Parathyroid adenoma (tissue), 2 donors: ENCODE measurements around the gene ZNG1E.
"Not testable (repeated sequence)": the region's sequence is repeated elsewhere in the genome, so short reads cannot be mapped to it uniquely, and the experiment has no call there.

ENCODE experiments used
- H2AFZ ChIP-seq: fragments of 300-600 bp; sonication (generic); one replicate; pipeline ENCODE4 v1.7.0; 2017; ENCODE audit warnings: antibody characterized with exemption, mild to moderate bottlenecking
- H3K27ac ChIP-seq: fragments of 300-600 bp; sonication (generic); one replicate; pipeline ENCODE4 v1.7.0; 2017
- H3K27me3 ChIP-seq: fragments of 300-600 bp; sonication (generic); one replicate; pipeline ENCODE4 v1.7.0; 2017; ENCODE audit warnings: low read length; ENCODE audit not compliant: control insufficient read depth, insufficient read depth
- H3K36me3 ChIP-seq: fragments of 300-600 bp; sonication (generic); one replicate; pipeline ENCODE4 v1.7.0; 2017; ENCODE audit warnings: low read length; ENCODE audit not compliant: control insufficient read depth, insufficient read depth
- H3K4me1 ChIP-seq: fragments of 300-600 bp; sonication (generic); one replicate; pipeline ENCODE4 v1.7.0; 2017; ENCODE audit warnings: control low read depth
- H3K4me2 ChIP-seq: fragments of 300-600 bp; sonication (generic); one replicate; pipeline ENCODE4 v1.7.0; 2017; ENCODE audit warnings: low read length
- H3K4me3 ChIP-seq: fragments of 300-600 bp; sonication (generic); one replicate; pipeline ENCODE4 v1.7.0; 2017; ENCODE audit warnings: low read depth, low read length
- H3K79me2 ChIP-seq: fragments of 300-600 bp; sonication (generic); one replicate; pipeline ENCODE4 v1.7.0; 2017; ENCODE audit warnings: control low read depth
- H3K9ac ChIP-seq: fragments of 300-600 bp; sonication (generic); one replicate; pipeline ENCODE4 v1.7.0; 2017; ENCODE audit warnings: mild to moderate bottlenecking
- H3K9me3 ChIP-seq: fragments of 300-600 bp; sonication (generic); one replicate; pipeline ENCODE4 v1.7.0; 2017; ENCODE audit warnings: low read length; ENCODE audit not compliant: control insufficient read depth
- donor health status: primary hyperparathyroidism.

ZNG1E gene

DNA sequence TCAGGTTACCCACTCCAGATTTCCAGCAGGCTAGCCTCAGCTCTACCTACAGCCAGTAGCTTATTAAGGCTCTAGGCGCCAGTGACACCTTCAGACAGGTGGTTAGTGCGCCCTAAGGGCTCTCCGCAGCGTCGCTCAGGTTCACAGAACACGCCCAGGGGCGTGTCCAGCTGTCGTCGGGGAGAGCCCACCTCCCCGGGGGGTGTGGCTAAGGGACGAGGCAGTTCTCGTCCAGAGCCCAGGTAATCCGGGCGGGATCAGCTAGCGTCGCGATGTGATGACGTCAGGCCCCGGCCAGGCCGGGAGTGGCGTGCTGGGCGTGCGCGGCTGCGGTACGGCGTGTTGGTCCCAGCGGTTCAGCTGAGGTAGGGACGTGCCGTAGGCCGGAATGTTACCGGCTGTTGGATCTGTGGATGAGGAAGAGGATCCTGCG, at the start of gene ZNG1E:
Gene ZNG1E, plus strand, starts transcription at position 340 of the 433 bp plus-strand sequence. Its CDS starts 49 bp downstream, at position 389.
- not testable (repeated sequence) for H3K9me3 ChIP-seq, H3K9ac ChIP-seq, H3K27me3 ChIP-seq, H3K79me2 ChIP-seq, H3K4me1 ChIP-seq, H3K4me2 ChIP-seq, H3K36me3 ChIP-seq, H3K4me3 ChIP-seq
- Histone ChIP-seq H3K27ac (peak within 1 kb of the TSS; percentile 8), H2AFZ (peak within 1 kb of the TSS; percentile 13)

DNA sequence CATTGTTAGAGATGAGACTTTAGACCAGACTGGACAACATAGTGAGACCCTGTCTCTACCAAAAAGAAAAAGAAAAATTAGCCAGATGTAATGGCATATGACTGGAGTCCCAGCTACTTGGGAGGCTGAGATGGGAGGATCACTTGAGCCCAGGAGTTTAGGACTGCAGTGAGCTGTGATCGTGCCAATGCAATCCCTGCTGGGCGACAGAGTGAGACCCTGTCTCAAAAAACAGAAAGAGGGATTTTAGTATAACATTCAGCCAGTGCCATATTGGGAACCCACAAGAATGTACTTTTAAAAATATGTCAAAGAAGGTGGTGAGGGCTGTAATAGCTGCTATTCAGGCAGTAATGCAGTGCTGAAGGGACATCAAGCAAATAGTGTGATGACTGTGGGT, 2.1 kb upstream of the ZNG1E start:
- H3K9me3 ChIP-seq, H3K27ac ChIP-seq, H3K27me3 ChIP-seq, H3K4me1 ChIP-seq, H2AFZ ChIP-seq, H3K4me3 ChIP-seq, H3K4me2 ChIP-seq, H3K36me3 ChIP-seq, H3K9ac ChIP-seq, H3K79me2 ChIP-seq: not testable (repeated sequence)

DNA sequence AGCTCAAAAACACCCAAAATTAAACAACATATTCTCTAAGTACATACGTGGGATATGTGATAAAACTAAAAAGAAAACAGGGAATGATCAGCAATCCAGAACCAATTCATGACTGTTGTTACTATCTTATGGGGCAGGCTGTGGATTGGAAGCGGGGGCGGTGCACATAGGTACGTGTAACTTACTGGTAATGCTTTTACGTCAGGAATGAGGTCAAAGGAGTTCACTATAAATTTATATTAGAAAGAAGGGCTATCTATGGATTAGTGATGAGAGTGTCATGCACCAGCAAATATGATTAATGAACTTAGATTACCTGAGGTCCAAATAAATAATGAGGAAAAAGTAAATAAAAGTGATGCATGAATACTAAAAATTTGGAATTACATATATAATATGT, 710 bp upstream of the ZNG1E start:
- H3K79me2 ChIP-seq, H3K27ac ChIP-seq, H3K9ac ChIP-seq, H3K4me3 ChIP-seq, H3K9me3 ChIP-seq, H3K27me3 ChIP-seq, H3K36me3 ChIP-seq, H3K4me1 ChIP-seq, H3K4me2 ChIP-seq, H2AFZ ChIP-seq: not testable (repeated sequence)

DNA sequence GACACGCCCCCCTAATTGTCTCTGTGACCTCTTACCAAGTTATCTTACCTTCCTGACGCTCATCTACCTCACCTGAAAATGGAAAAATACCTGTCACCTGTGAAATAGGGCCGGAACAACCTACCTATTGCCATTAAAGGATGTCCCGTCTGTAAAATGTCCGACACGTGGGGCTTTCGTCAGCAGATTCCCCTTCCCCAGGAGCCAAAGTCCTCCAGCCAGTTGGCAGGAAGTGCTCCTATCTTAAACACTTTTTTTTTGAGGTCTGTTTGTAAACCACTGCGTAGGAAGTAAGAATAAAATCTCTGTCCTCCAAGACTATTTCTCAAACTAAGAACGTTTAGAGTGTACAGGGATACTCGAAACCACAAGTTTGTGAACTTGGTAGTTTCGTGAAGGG, 661 bp downstream of the ZNG1E start:
- H3K27ac ChIP-seq, H3K9me3 ChIP-seq, H3K79me2 ChIP-seq, H3K4me2 ChIP-seq, H3K36me3 ChIP-seq, H3K4me3 ChIP-seq, H3K4me1 ChIP-seq, H2AFZ ChIP-seq, H3K9ac ChIP-seq, H3K27me3 ChIP-seq: not testable (repeated sequence)

DNA sequence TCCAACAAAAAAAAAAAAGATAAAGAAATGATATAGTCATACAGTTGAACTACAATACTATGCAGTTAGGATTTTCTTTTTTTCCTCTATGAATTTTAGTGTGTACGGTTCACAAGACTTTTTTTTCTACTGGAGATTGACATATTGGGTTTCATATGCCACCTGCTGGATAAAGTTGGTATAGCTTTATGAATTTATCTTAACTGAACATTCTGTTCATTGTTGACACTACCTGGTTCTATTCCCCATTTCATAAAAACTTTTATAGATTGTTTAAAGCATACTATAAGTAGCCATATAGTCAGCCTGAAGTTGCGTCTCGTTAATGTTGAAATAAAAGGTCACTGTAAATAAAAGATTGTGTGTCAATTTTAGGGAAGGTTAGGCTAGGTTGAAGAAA, 2.8 kb downstream of the ZNG1E start:
- not testable (repeated sequence) for H3K4me1 ChIP-seq, H3K9me3 ChIP-seq, H3K79me2 ChIP-seq, H3K27ac ChIP-seq, H3K4me3 ChIP-seq, H3K36me3 ChIP-seq, H3K4me2 ChIP-seq, H3K9ac ChIP-seq, H2AFZ ChIP-seq, H3K27me3 ChIP-seq

DNA sequence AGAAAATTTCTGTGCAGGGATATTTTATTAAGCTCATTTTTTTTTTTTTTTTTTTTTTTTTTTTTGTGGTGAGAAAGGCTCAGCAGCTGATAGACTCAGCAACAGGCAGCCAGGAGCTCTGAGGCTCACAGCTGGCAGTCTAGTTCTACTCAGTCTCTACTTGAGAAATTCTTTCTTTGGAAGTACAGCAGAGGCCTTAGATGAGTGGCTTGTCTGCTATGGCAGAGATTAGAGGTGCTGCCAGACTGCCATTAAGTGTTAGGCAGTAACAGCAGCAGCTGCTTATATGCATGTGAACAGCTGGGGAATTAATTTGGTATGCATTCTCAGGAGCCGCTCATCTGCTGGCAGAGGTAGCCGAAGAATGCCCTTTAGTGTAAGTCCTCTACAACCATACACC, 27.8 kb downstream of the ZNG1E start:
- H3K27ac ChIP-seq, H3K79me2 ChIP-seq, H3K9ac ChIP-seq, H2AFZ ChIP-seq, H3K36me3 ChIP-seq, H3K4me3 ChIP-seq, H3K9me3 ChIP-seq, H3K27me3 ChIP-seq, H3K4me1 ChIP-seq, H3K4me2 ChIP-seq: not testable (repeated sequence)

DNA sequence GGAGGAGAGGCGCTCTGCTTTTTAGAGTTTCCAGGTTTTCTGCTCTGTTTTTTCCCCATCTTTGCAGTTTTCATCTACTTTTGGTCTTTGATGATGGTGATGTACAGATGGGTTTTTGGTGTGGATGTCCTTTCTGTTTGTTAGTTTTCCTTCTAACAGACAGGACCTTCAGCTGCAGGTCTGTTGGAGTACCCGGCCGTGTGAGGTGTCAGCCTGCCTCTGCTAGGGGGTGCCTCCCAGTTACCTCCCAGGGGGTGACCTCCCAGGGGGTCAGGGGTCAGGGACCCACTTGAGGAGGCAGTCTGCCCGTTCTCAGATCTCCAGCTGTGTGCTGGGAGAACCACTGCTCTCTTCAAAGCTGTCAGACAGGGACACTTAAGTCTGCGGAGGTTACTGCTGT, 38.7 kb downstream of the ZNG1E start:
- H3K79me2 ChIP-seq, H3K36me3 ChIP-seq, H3K9me3 ChIP-seq, H3K4me3 ChIP-seq, H2AFZ ChIP-seq, H3K27ac ChIP-seq, H3K9ac ChIP-seq, H3K4me2 ChIP-seq, H3K4me1 ChIP-seq, H3K27me3 ChIP-seq: not testable (repeated sequence)

DNA sequence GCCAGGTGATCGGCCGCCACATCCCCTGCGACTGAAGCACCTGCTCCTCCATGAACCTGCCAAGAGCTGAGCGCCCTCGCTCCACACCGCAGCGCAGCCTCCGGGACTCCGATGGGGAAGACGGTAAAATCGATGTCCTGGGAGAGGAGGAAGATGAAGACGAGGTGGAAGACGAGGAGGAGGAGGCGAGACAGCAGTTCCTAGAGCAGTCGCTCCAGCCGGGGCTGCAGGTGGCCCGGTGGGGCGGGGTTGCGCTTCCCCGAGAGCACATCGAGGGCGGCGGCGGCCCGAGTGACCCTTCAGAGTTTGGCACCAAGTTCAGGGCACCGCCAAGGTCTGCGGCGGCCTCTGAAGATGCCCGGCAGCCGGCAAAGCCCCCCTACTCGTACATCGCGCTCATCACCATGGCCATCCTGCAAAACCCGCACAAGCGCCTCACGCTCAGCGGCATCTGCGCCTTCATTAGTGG, 61.4 kb downstream of the ZNG1E start, which contains the start of gene FOXD4L4:
Gene FOXD4L4, plus strand, starts transcription at position 51 of the 469 bp plus-strand sequence. Its CDS starts 0 bp downstream, at position 51.
- not testable (repeated sequence) for H3K36me3 ChIP-seq, H3K4me1 ChIP-seq, H2AFZ ChIP-seq, H3K79me2 ChIP-seq, H3K27ac ChIP-seq, H3K27me3 ChIP-seq, H3K4me2 ChIP-seq, H3K9ac ChIP-seq, H3K4me3 ChIP-seq, H3K9me3 ChIP-seq

DNA sequence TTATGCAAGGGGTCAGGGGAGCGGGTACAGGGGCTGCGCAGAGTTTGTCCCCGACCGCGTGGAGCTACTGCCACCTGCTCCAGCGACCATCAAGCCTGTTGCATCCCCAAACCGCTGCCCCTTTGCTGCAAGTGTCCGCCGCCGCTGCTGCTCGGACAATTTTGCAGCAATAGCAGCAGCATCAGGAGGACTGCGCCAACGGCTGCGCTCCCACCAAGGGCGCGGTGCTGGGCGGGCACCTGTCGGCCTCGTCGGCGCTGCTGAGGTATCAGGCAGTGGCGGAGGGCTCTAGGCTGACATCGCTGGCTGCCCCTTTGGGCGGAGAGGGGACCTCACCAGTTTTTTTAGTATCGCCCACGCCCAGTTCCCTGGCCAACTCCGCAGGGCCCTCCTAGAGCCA, 62.4 kb downstream of the ZNG1E start:
- not testable (repeated sequence) for H3K79me2 ChIP-seq, H3K4me3 ChIP-seq, H3K9ac ChIP-seq, H3K36me3 ChIP-seq, H2AFZ ChIP-seq, H3K27me3 ChIP-seq, H3K9me3 ChIP-seq, H3K4me2 ChIP-seq, H3K4me1 ChIP-seq, H3K27ac ChIP-seq
